GF-D8 (cell line): ENCODE measurements around the gene SCGB1D4.

Source experiments
- DNase-seq: peaks from one replicate; lab custom pipeline; 2025; lab: John Stamatoyannopoulos, UW

The SCGB1D4 gene

GRCh38 chr11:62273789-62274275 lies 25.0 kb downstream of the SCGB1D4 start:
- no peak for DNase-seq

DNA sequence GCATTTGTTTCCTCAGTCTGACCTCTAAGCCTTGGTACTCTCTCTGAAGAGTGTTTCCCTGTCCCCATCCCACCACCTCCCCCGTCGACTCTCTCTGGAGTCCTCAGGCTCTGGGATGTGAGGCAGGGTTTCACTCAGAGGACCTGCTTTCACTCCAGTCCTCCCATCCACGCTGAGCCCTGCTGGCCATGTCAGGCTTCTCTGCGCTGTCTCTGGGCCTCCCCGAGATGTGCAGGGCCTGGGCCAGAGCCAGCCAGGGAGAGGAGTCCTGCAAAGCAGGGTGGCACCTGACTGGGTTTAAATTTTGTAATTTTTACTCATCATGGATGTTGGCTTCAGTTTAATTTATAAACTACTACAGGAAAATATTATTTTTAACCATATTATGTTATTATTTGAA lies 25.6 kb downstream of the SCGB1D4 start:
- no peak for DNase-seq

DNA sequence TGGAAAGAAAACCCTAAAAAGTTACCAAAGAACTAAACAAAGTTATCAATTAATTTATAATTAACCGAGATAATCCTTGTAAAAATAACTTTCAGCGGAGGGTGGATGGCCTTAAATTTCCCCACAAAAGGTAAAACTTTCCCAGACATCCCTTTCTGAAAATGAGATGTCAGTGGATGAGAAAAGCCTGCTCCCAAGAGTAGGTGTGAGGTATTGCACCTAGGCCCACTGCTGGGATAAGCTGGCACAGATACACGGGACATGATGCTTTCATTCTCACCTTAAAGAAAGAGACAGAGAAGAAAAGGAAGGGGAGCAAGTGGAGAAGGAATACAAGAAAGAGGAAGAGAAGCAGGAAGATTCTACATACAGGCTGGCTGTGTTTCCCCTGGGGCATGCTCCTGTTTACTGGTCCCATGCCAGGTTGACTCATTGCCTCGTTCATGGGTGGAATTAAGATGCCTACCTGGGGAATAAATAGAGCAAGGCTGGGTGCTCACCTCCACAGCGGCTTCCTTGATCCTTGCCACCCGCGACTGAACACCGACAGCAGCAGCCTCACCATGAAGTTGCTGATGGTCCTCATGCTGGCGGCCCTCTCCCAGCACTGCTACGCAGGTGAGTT lies 29.1 kb downstream of the SCGB1D4 start, which contains the start of gene SCGB2A2:
Gene SCGB2A2, plus strand, starts transcription at position 505 of the 625 bp plus-strand sequence. Its CDS starts 59 bp downstream, at position 564.
- no peak for DNase-seq

GRCh38 chr11:62267576-62267975 lies 31.3 kb downstream of the SCGB1D4 start:
- DNase-seq, result no peak

GRCh38 chr11:62267050-62267449 lies 31.8 kb downstream of the SCGB1D4 start:
- DNase-seq, result no peak

- no peak for DNase-seq
These were observed 32.3 kb downstream of the SCGB1D4 start for GRCh38 chr11:62266558-62266957.

GRCh38 chr11:62264004-62264403 lies 34.9 kb downstream of the SCGB1D4 start:
- no peak for DNase-seq

- DNase-seq, result no peak
These were observed 38.5 kb downstream of the SCGB1D4 start for GRCh38 chr11:62260261-62260953.

- no peak for DNase-seq
These were observed 42.6 kb downstream of the SCGB1D4 start for GRCh38 chr11:62256281-62256680.

GRCh38 chr11:62253999-62254542 lies 44.8 kb downstream of the SCGB1D4 start:
- DNase-seq, result no peak

GRCh38 chr11:62251698-62252097 lies 47.2 kb downstream of the SCGB1D4 start:
- no peak for DNase-seq
